GM12878 (cell line): ENCODE measurements around the gene ANK2. TPM values are rescaled to one million over a fixed set of nuclear protein-coding genes. Genes with fewer than 3 reads are reported as not detected.

ENCODE experiments used
- BACH1 ChIP-seq: fragments of 450-650 bp; IDR thresholded peaks from 2 replicates; pipeline ENCODE4 v1.6.1; 2017; ENCODE audit warnings: mild to moderate bottlenecking, borderline replicate concordance
- BCL11A ChIP-seq: IDR thresholded peaks from 2 replicates; pipeline ENCODE4 v1.6.1; 2011; ENCODE audit warnings: low read depth, low read length
- BCL3 ChIP-seq: IDR thresholded peaks from 2 replicates; pipeline ENCODE4 v1.6.1; 2011; ENCODE audit warnings: borderline replicate concordance, low read depth, mild to moderate bottlenecking, moderate library complexity, low read length; ENCODE audit not compliant: insufficient read depth, poor library complexity, severe bottlenecking
- BHLHE40 ChIP-seq, 2 experiments: fragments of 450-650 bp in 1 of 2; IDR thresholded peaks; 2 replicates each; pipeline ENCODE4 v1.6.1; 2011 to 2017; ENCODE audit warnings: low read depth in 2 of 2, borderline replicate concordance in 1 of 2, improper control_type of control experiment in 1 of 2, low read length in 1 of 2, mild to moderate bottlenecking in 1 of 2
- CBX5 ChIP-seq: sonication (generic); IDR thresholded peaks from 2 replicates; pipeline ENCODE4 v1.6.1; 2016; ENCODE audit warnings: low read depth, moderate library complexity, mild to moderate bottlenecking, inconsistent platforms
- CHD2 ChIP-seq: IDR thresholded peaks from 2 replicates; pipeline ENCODE4 v1.6.1; 2011; ENCODE audit warnings: low read depth, low read length, improper control_type of control experiment, borderline replicate concordance
- CREB1 ChIP-seq: IDR thresholded peaks from 2 replicates; pipeline ENCODE4 v1.6.1; 2012; ENCODE audit warnings: low read depth, mild to moderate bottlenecking, inconsistent platforms
- EGR1 ChIP-seq, 2 experiments: IDR thresholded peaks; 1 replicate in 1 of 2; 2 replicates in 1 of 2; pipeline ENCODE4 v1.6.1; 2011 to 2012; ENCODE audit warnings: low read depth in 2 of 2, low read length in 2 of 2, borderline replicate concordance in 1 of 2, mild to moderate bottlenecking in 1 of 2, moderate library complexity in 1 of 2
- EP300 ChIP-seq, 2 experiments: fragments of 150-350 bp in 1 of 2; IDR thresholded peaks; 2 replicates each; pipeline ENCODE4 v1.6.1; 2011 to 2012; ENCODE audit warnings: low read depth in 2 of 2, low read length in 2 of 2, borderline replicate concordance in 1 of 2, improper control_type of control experiment in 1 of 2, inconsistent platforms in 1 of 2; ENCODE audit not compliant: control insufficient read depth in 1 of 2
- EZH2 ChIP-seq: IDR thresholded peaks from 2 replicates; pipeline ENCODE4 v1.6.1; 2012; ENCODE audit warnings: low read depth, mild to moderate bottlenecking, control low read depth, inconsistent platforms, low read length, borderline replicate concordance; ENCODE audit not compliant: control insufficient read depth
- FOS ChIP-seq: IDR thresholded peaks from 3 replicates; pipeline ENCODE4 v1.6.1; 2011; ENCODE audit warnings: borderline replicate concordance; ENCODE audit not compliant: insufficient read length; ENCODE audit errors: extremely low read depth
- IKZF2 ChIP-seq, 2 experiments: fragments of 450-650 bp; IDR thresholded peaks; 2 replicates each; pipeline ENCODE4 v1.6.1; 2017; ENCODE audit warnings: mild to moderate bottlenecking in 2 of 2, moderate library complexity in 2 of 2
- JUND ChIP-seq: IDR thresholded peaks from 2 replicates; pipeline ENCODE4 v1.6.1; 2012; ENCODE audit warnings: low read depth, mild to moderate bottlenecking, low read length, improper control_type of control experiment, moderate library complexity
- MTA2 ChIP-seq: fragments of 450-650 bp; IDR thresholded peaks from 2 replicates; pipeline ENCODE4 v1.6.1; 2016; ENCODE audit warnings: low read depth, mild to moderate bottlenecking, moderate library complexity
- MXI1 ChIP-seq: fragments of 150-350 bp; IDR thresholded peaks from 2 replicates; pipeline ENCODE4 v1.6.1; 2011; ENCODE audit warnings: low read depth, mild to moderate bottlenecking, inconsistent platforms, low read length, improper control_type of control experiment
- MYC ChIP-seq: IDR thresholded peaks from 2 replicates; pipeline ENCODE4 v1.6.1; 2011; ENCODE audit warnings: mild to moderate bottlenecking, low read length, moderate library complexity, inconsistent platforms; ENCODE audit not compliant: insufficient read depth, insufficient replicate concordance, insufficient read length, severe bottlenecking
- NBN ChIP-seq: fragments of 450-650 bp; IDR thresholded peaks from 2 replicates; pipeline ENCODE4 v1.6.1; 2016
- NR2C1 ChIP-seq: fragments of 450-650 bp; IDR thresholded peaks from 2 replicates; pipeline ENCODE4 v1.6.1; 2017; ENCODE audit warnings: antibody characterized with exemption, mild to moderate bottlenecking, moderate library complexity
- PAX8 ChIP-seq: fragments of 450-650 bp; IDR thresholded peaks from 2 replicates; pipeline ENCODE4 v1.6.1; 2017; ENCODE audit warnings: mild to moderate bottlenecking, moderate library complexity
- RAD21 ChIP-seq: IDR thresholded peaks from 2 replicates; pipeline ENCODE4 v1.6.1; 2011; ENCODE audit warnings: mild to moderate bottlenecking, low read depth, low read length, moderate library complexity; ENCODE audit not compliant: insufficient read depth
- RUNX3 ChIP-seq: IDR thresholded peaks from 2 replicates; pipeline ENCODE4 v1.6.1; 2012; ENCODE audit warnings: low read length, inconsistent platforms
- SMAD5 ChIP-seq: IDR thresholded peaks from 2 replicates; pipeline ENCODE4 v1.6.1; 2016; ENCODE audit warnings: antibody characterized with exemption, low read depth
- SREBF1 ChIP-seq: IDR thresholded peaks from 2 replicates; pipeline ENCODE4 v1.6.1; 2012; ENCODE audit warnings: mild to moderate bottlenecking, low read length
- STAT3 ChIP-seq: IDR thresholded peaks from 2 replicates; pipeline ENCODE4 v1.6.1; 2011; ENCODE audit warnings: low read depth, low read length, improper control_type of control experiment
- TCF7 ChIP-seq: IDR thresholded peaks from 2 replicates; pipeline ENCODE4 v1.6.1; 2014; ENCODE audit warnings: antibody characterized with exemption, borderline replicate concordance
- WRNIP1 ChIP-seq: IDR thresholded peaks from 2 replicates; pipeline ENCODE4 v1.6.1; 2011; ENCODE audit warnings: low read depth, low read length, improper control_type of control experiment, borderline replicate concordance
- YBX1 ChIP-seq: fragments of 450-650 bp; IDR thresholded peaks from 2 replicates; pipeline ENCODE4 v1.6.1; 2016; ENCODE audit warnings: antibody characterized with exemption
- ZNF24 ChIP-seq: fragments of 450-650 bp; IDR thresholded peaks from 2 replicates; pipeline ENCODE4 v1.6.1; 2017; ENCODE audit warnings: antibody characterized with exemption, mild to moderate bottlenecking
- ZNF622 ChIP-seq: fragments of 450-650 bp; IDR thresholded peaks from 2 replicates; pipeline ENCODE4 v1.6.1; 2017; ENCODE audit warnings: mild to moderate bottlenecking, inconsistent platforms
- ZSCAN29 ChIP-seq: fragments of 450-650 bp; IDR thresholded peaks from 2 replicates; pipeline ENCODE4 v1.6.1; 2017; ENCODE audit warnings: mild to moderate bottlenecking, moderate library complexity
- ZZZ3 ChIP-seq: IDR thresholded peaks from 2 replicates; pipeline ENCODE4 v1.6.1; 2011; ENCODE audit warnings: low read depth; ENCODE audit not compliant: control insufficient read depth, insufficient read length
- polyA plus RNA-seq, 11 experiments: library from polyadenylated mRNA; depleted of rRNA in 4 of 11; unstranded in 6 of 11; stranded (reverse) in 5 of 11; fragments of >200 nt; fragmentation: Nextera tagmentation in 4 of 11; fragmentation: Illumina TruSeq in 1 of 11; extraction: Ambion mirVana in 4 of 11; extraction: Trizol in 1 of 11; gene quantifications; 1 replicate in 1 of 11; 2 replicates in 10 of 11; pipeline versions ENCODE4 v1.2.1 to v1.2.3, GENCODE V29; 2011 to 2016; ENCODE audit warnings: inconsistent platforms in 2 of 11, missing spikeins in 2 of 11, low read depth in 1 of 11
- total RNA-seq, 4 experiments: library from RNA; depleted of rRNA in 3 of 4; stranded (reverse); fragments of >200 nt in 3 of 4; fragmentation: Illumina TruSeq in 1 of 4; extraction: Trizol in 1 of 4; gene quantifications; 2 replicates each; pipeline versions ENCODE4 v1.2.1 to v1.2.3, GENCODE V29; 2013 to 2021

ANK2 gene
- total and polyA plus RNA-seq, 10 of the 15 experiments (the other 5 are each of a cell fraction or from before 2014, with no cell fraction given), result 1.6 to 13.0 (median 4.1) TPM

- TF ChIP-seq YBX1, result peak; percentile 94
- peak; percentile 87; the same call in 1 of the 2 replicates for TF ChIP-seq BACH1
- no peak for TF ChIP-seq MYC
- TF ChIP-seq FOS, result no peak
- TF ChIP-seq BCL11A, result peak; percentile 97
- TF ChIP-seq NR2C1, result no peak
- no peak for TF ChIP-seq TCF7
- TF ChIP-seq RAD21, result peak; percentile 36; the same call in 1 of the 2 replicates
- peak; percentile 82; the same call in 1 of the 2 replicates for TF ChIP-seq CBX5
- peak; percentile 93 for TF ChIP-seq NBN
- TF ChIP-seq STAT3, result peak; percentile 78; the same call in 1 of the 2 replicates
- peak; percentile 70 to 79 for TF ChIP-seq EP300 (IDR thresholded peaks at IDR 0.05; ENCODE audit: borderline replicate concordance in 1 of 2, control insufficient read depth in 1 of 2, low read depth in 2 of 2, low read length in 2 of 2)
- TF ChIP-seq MXI1, result peak; percentile 78
- no peak for TF ChIP-seq SREBF1
- TF ChIP-seq EGR1 (IDR thresholded peaks at IDR 0.05; ENCODE audit: borderline replicate concordance in 1 of 2, low read depth in 2 of 2, low read length in 2 of 2), result no peak
- TF ChIP-seq ZNF622, result no peak
- TF ChIP-seq BHLHE40 (IDR thresholded peaks at IDR 0.05; ENCODE audit: borderline replicate concordance in 1 of 2, low read depth in 2 of 2, low read length in 1 of 2), result peak; percentile 67 to 74; a peak in 3 of 4 replicates
- TF ChIP-seq JUND, result peak; percentile 70; the same call in 1 of the 2 replicates
- no peak for TF ChIP-seq PAX8
- TF ChIP-seq CHD2, result no peak
- no peak for TF ChIP-seq ZSCAN29
- 0 out of 2 replicates have a peak, but pooled peaks have one; percentile 29 for TF ChIP-seq WRNIP1
- TF ChIP-seq CREB1, result no peak
- TF ChIP-seq EZH2, result no peak
- TF ChIP-seq IKZF2 (IDR thresholded peaks at IDR 0.05), result peak; percentile 87 to 91
- TF ChIP-seq ZNF24, result peak; percentile 44; the same call in 1 of the 2 replicates
- no peak for TF ChIP-seq SMAD5
- TF ChIP-seq RUNX3, result peak; percentile 93
- no peak for TF ChIP-seq BCL3
- TF ChIP-seq ZZZ3, result no peak
- TF ChIP-seq MTA2, result peak; percentile 98
Observed at GRCh38 chr4:113355550-113356371, 306.3 kb downstream of the ANK2 start (continued).
